Measurements from ENCODE around the gene CHN1.

CHN1 gene

GRCh38 chr2:175004980-175005732 lies at the start of gene CHN1:
Gene CHN1, minus strand, starts transcription at chr2:175005381. Its CDS starts 469 bp downstream, at chr2:175004912.
- H3K9me3 Mint-ChIP-seq, result no peaks in the 10 kb centered on the region
- peak within 1 kb of the TSS; percentile 79 for H3K4me3 Mint-ChIP-seq
- peak; percentile 81 for DNase-seq

GRCh38 chr2:175054340-175054739 lies 49.2 kb upstream of the CHN1 start:
- no peak overlapping the region for H3K27ac Mint-ChIP-seq
- H3K9me3 Mint-ChIP-seq, result no peaks in the 10 kb centered on the region
- no peaks in the 10 kb centered on the region for H3K27me3 Mint-ChIP-seq
- peaks cover 17% of the 10 kb centered on the region for H3K36me3 Mint-ChIP-seq (ENCODE audit: low read depth)
- H3K4me1 Mint-ChIP-seq (ENCODE audit: low read depth), result peaks cover 4% of the 10 kb centered on the region
- H3K4me3 Mint-ChIP-seq, result no peak overlapping the region
- no peak for DNase-seq

More at GRCh38 chr2:175004980-175005732, at the start of gene CHN1:
- Mint-ChIP-seq H3K27ac (no peak within 1 kb of the TSS), H3K27me3 (peaks cover 63% of the 10 kb centered on the region), H3K36me3 (ENCODE audit: low read depth) (no peaks in the 10 kb centered on the region), H3K4me1 (ENCODE audit: low read depth) (peaks cover 10% of the 10 kb centered on the region)

GRCh38 chr2:175049661-175050060 lies 44.5 kb upstream of the CHN1 start:
- Mint-ChIP-seq H3K9me3 (no peaks in the 10 kb centered on the region), H3K36me3 (ENCODE audit: low read depth) (peaks cover 3% of the 10 kb centered on the region), H3K4me3 (no peak overlapping the region), H3K27me3 (no peaks in the 10 kb centered on the region), H3K4me1 (ENCODE audit: low read depth) (peaks cover 4% of the 10 kb centered on the region), H3K27ac (no peak overlapping the region)
- DNase-seq, result no peak

DNA sequence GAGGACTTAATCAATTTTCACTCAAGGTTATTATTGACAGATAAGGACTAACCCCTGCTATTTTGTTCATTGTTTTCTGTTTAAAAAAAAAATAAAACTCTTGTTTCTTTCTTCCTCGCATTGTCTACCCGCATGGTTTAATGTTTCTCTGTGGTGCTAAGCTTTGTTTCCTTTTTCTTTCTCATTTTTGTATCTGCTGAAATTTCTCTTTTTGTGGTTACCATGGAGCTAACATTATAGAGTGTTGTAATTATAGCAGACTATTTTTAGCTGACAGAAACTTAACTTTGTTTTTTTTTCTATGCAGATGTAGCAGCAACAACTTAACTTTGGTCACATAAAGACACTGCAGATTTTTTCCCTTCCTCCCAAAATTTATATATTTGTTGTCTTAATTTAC lies 43.1 kb upstream of the CHN1 start:
- Mint-ChIP-seq H3K27me3 (no peaks in the 10 kb centered on the region), H3K4me1 (ENCODE audit: low read depth) (no peaks in the 10 kb centered on the region), H3K27ac (no peak overlapping the region), H3K9me3 (no peaks in the 10 kb centered on the region), H3K4me3 (no peak overlapping the region), H3K36me3 (ENCODE audit: low read depth) (peaks cover 3% of the 10 kb centered on the region)
- DNase-seq, result no peak

DNA sequence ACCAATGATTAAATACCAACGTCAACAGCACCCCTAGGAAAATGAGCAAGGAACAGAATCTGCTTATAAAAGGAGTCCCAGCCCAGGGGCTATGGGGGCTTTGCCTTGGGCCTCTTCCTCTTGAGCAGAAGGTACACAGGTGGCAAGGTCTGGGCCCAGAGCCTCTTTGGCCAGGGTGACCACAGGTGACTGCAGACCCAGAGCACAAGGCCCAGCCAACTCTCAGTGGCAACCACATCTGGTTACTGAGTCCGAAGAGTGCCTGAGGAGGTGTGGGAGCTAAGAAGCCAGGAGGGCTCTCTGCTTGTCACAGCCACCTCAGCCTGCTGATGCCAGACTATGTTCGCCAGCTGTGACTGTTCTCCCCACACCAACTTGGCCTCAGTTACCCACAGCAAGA lies 34.3 kb upstream of the CHN1 start:
- Mint-ChIP-seq H3K27me3 (no peaks in the 10 kb centered on the region), H3K9me3 (peaks cover 3% of the 10 kb centered on the region), H3K4me1 (ENCODE audit: low read depth) (peaks cover 6% of the 10 kb centered on the region), H3K4me3 (no peak overlapping the region), H3K27ac (no peak overlapping the region), H3K36me3 (ENCODE audit: low read depth) (no peaks in the 10 kb centered on the region)
- no peak for DNase-seq

DNA sequence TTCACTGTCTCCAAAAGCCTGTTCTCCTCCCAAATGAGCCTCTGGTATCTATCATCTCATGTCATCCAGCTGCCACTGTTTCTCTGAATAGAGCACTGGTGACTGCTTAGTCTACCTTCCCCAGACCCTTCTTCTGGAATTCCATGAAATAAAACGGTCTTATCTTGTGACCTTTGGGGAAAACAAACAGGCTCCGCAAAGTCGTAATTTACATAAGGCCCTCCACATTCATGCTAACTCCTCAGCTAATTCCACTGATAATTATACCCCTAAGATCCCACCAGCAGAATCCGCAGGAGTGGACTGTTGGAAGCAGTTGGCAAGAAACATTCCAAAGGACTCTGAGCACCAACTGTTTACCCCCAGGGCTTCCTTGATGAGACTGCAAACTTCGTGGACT lies 33.9 kb upstream of the CHN1 start:
- Mint-ChIP-seq H3K36me3 (ENCODE audit: low read depth) (no peaks in the 10 kb centered on the region), H3K4me1 (ENCODE audit: low read depth) (peaks cover 6% of the 10 kb centered on the region), H3K27ac (no peak overlapping the region), H3K9me3 (peaks cover 3% of the 10 kb centered on the region), H3K27me3 (no peaks in the 10 kb centered on the region), H3K4me3 (no peak overlapping the region)
- no peak for DNase-seq

GRCh38 chr2:175037941-175038340 lies 32.8 kb upstream of the CHN1 start:
- Mint-ChIP-seq H3K4me1 (ENCODE audit: low read depth) (peaks cover 6% of the 10 kb centered on the region), H3K9me3 (peaks cover 3% of the 10 kb centered on the region), H3K4me3 (no peak overlapping the region), H3K36me3 (ENCODE audit: low read depth) (no peaks in the 10 kb centered on the region), H3K27ac (no peak overlapping the region), H3K27me3 (no peaks in the 10 kb centered on the region)
- no peak for DNase-seq

DNA sequence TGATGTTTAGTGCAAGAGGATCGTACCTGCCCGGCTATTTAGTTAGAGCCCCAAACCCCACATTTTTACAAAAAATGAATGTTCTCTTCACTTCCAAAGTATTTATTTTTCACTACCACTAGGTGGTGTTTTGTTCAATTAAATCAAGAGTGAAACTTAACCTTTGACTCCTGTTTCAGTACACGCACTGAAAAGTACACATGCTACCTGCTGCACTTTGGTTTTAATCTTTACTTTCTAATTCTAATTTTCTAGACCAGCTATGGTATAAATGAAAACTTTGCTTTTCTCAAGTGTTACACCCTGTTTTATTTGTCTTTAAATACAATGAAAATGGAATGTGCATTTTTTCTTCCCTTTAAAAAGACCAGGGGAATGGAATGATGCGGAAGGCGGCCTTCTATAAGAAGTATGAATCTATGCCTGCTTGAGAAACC lies 31.4 kb upstream of the CHN1 start:
- Mint-ChIP-seq H3K4me1 (ENCODE audit: low read depth) (peaks cover 6% of the 10 kb centered on the region), H3K27ac (peak overlapping the region; percentile 58), H3K27me3 (no peaks in the 10 kb centered on the region), H3K4me3 (no peak overlapping the region), H3K36me3 (ENCODE audit: low read depth) (no peaks in the 10 kb centered on the region), H3K9me3 (no peaks in the 10 kb centered on the region)
- no peak for DNase-seq

- Mint-ChIP-seq H3K36me3 (ENCODE audit: low read depth) (no peaks in the 10 kb centered on the region), H3K4me1 (ENCODE audit: low read depth) (peaks cover 6% of the 10 kb centered on the region), H3K27me3 (no peaks in the 10 kb centered on the region), H3K9me3 (no peaks in the 10 kb centered on the region), H3K27ac (no peak overlapping the region), H3K4me3 (no peak overlapping the region)
- DNase-seq, result no peak
Observed at GRCh38 chr2:175035806-175036205, 30.6 kb upstream of the CHN1 start.

DNA sequence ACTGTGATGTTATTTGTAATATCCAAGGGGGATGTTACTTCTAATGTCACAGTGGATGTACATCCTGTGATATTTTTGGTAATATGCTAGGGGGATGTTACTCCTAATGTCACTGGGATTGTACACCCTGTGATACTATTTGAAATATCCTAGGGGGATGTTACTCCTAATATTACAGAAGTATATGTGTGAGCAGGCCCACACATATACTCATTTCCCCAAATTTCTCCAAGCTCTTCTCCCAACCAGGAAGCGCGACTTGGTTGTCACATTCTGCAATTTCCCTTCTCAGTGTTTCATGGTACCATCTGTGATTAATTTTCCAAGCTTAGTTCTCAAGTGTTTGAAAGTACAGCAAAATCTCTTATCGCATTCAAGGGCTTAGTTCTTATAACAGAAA lies 29.5 kb upstream of the CHN1 start:
- no peak for DNase-seq
- no peak overlapping the region for H3K4me3 Mint-ChIP-seq
- no peak overlapping the region for H3K27ac Mint-ChIP-seq
- peaks cover 6% of the 10 kb centered on the region for H3K4me1 Mint-ChIP-seq (ENCODE audit: low read depth)
- no peaks in the 10 kb centered on the region for H3K27me3 Mint-ChIP-seq
- H3K9me3 Mint-ChIP-seq, result no peaks in the 10 kb centered on the region
- H3K36me3 Mint-ChIP-seq (ENCODE audit: low read depth), result no peaks in the 10 kb centered on the region

- Mint-ChIP-seq H3K9me3 (no peaks in the 10 kb centered on the region), H3K27me3 (no peaks in the 10 kb centered on the region), H3K27ac (no peak overlapping the region), H3K4me1 (ENCODE audit: low read depth) (no peaks in the 10 kb centered on the region), H3K4me3 (no peak overlapping the region), H3K36me3 (ENCODE audit: low read depth) (no peaks in the 10 kb centered on the region)
- DNase-seq, result no peak
Observed at GRCh38 chr2:175030380-175031271, 25.4 kb upstream of the CHN1 start.

DNA sequence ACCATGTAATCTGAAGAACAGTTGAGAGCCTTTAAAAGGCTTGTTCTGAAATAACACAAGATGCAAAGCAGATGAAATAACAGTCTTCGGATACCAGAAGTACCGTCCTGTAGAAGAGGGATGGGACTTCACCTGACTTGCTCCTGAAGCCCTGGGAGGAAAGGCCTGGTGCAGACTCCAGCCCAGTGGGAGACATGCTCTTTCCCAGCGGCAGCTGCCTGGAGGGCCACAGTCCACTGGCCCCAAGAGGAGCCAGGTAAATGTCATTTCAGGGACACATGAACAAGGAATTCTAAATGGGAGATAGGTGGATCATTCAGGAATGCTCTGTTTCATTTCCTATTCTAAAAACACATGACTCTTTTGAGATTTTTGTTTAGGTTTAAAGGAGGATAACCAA lies 22.6 kb upstream of the CHN1 start:
- no peaks in the 10 kb centered on the region for H3K36me3 Mint-ChIP-seq (ENCODE audit: low read depth)
- no peaks in the 10 kb centered on the region for H3K27me3 Mint-ChIP-seq
- H3K9me3 Mint-ChIP-seq, result no peaks in the 10 kb centered on the region
- H3K4me3 Mint-ChIP-seq, result no peak overlapping the region
- DNase-seq, result no peak
- no peak overlapping the region for H3K27ac Mint-ChIP-seq
- H3K4me1 Mint-ChIP-seq (ENCODE audit: low read depth), result no peaks in the 10 kb centered on the region

DNA sequence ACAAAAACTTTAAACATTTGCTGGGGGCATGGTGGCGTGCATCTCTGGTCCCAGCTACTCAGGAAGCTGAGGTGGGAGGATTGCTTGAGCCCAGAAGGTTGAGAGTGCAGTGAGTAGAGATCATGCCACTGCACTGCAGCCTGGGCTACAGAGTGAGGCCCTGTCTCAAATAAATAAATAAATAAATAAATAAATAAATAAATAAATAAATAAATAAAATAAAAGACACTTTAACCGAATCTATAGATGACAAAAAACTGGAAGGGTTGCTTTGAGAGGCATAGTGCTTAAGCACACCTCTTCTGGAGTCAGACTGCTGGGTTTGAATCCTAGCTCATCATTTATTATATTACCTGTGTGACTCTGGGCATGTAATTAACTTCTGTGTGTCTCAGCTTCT lies 21.2 kb upstream of the CHN1 start:
- H3K27me3 Mint-ChIP-seq, result no peaks in the 10 kb centered on the region
- no peak overlapping the region for H3K4me3 Mint-ChIP-seq
- no peaks in the 10 kb centered on the region for H3K36me3 Mint-ChIP-seq (ENCODE audit: low read depth)
- H3K4me1 Mint-ChIP-seq (ENCODE audit: low read depth), result no peaks in the 10 kb centered on the region
- H3K27ac Mint-ChIP-seq, result no peak overlapping the region
- no peaks in the 10 kb centered on the region for H3K9me3 Mint-ChIP-seq
- DNase-seq, result no peak

GRCh38 chr2:175025946-175026345 lies 20.8 kb upstream of the CHN1 start:
- no peaks in the 10 kb centered on the region for H3K9me3 Mint-ChIP-seq
- no peak overlapping the region for H3K4me3 Mint-ChIP-seq
- no peak overlapping the region for H3K27ac Mint-ChIP-seq
- no peak for DNase-seq
- H3K36me3 Mint-ChIP-seq (ENCODE audit: low read depth), result no peaks in the 10 kb centered on the region
- H3K4me1 Mint-ChIP-seq (ENCODE audit: low read depth), result no peaks in the 10 kb centered on the region
- no peaks in the 10 kb centered on the region for H3K27me3 Mint-ChIP-seq

GRCh38 chr2:175025233-175025632 lies 20.1 kb upstream of the CHN1 start:
- H3K4me1 Mint-ChIP-seq (ENCODE audit: low read depth), result no peaks in the 10 kb centered on the region
- H3K27me3 Mint-ChIP-seq, result no peaks in the 10 kb centered on the region
- H3K4me3 Mint-ChIP-seq, result no peak overlapping the region
- no peaks in the 10 kb centered on the region for H3K36me3 Mint-ChIP-seq (ENCODE audit: low read depth)
- H3K9me3 Mint-ChIP-seq, result no peaks in the 10 kb centered on the region
- H3K27ac Mint-ChIP-seq, result no peak overlapping the region
- DNase-seq, result no peak

Measured in activated T-cell treated with anti-CD3 and anti-CD28 coated beads, Interleukin-2, amount 50 U/mL, for 24 hours (primary cell).